ENCODE data around the gene SLC14A1.

Gene SLC14A1

DNA sequence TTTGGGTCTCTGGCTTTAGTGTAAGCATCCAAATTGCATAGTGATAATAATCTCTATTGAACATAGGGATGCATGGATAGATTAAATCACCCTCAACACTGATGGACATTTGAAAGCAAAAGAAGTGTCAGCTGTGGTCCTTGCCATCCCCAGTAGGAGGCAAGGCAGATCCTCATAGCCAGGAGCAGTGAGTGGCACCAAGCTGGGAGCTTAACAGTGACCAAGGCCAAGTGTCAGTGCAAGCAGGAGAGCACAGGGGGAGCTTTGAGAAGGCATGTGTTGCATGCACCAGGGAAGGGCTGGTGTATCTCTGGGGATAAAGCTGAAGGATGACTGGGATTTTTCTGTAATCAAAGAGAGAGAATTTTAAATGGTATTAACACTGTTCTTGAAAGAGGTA lies 14.7 kb downstream of the SLC14A1 start:
- no peaks in the 10 kb centered on the region for H3K9me2 ChIP-seq (replicated peaks; ENCODE audit: insufficient read depth, low read length)
- H4K20me1 ChIP-seq (ENCODE audit: insufficient read depth, low read length), result no peaks in the 10 kb centered on the region
- no peak overlapping the region for H3K9ac ChIP-seq (ENCODE audit: low read length)
- H3K36me3 ChIP-seq (replicated peaks; ENCODE audit: insufficient read depth, low read length), result no peaks in the 10 kb centered on the region
- DNase-seq, result no peak
- no peaks in the 10 kb centered on the region for H3K27me3 ChIP-seq (replicated peaks; ENCODE audit: insufficient read depth, low read length)
- TF ChIP-seq EZH2phosphoT487 (IDR thresholded peaks at IDR 0.05; ENCODE audit: low read length) (no peak), EZH2 (optimal IDR thresholded peaks at IDR 0.05; ENCODE audit: low read depth, low read length) (no peak), CTCF (IDR thresholded peaks at IDR 0.05; ENCODE audit: low read length) (no peak)
- H3K9me3 ChIP-seq (replicated peaks; ENCODE audit: insufficient read depth, low read length), result no peaks in the 10 kb centered on the region
- H3K27ac ChIP-seq (ENCODE audit: low read length), result no peak overlapping the region
- H3K4me2 ChIP-seq (ENCODE audit: low read depth, low read length), result no peak overlapping the region
- H3K79me2 ChIP-seq (ENCODE audit: low read length), result no peaks in the 10 kb centered on the region
- H3K4me3 ChIP-seq (ENCODE audit: low read length), result no peak overlapping the region
- H3K4me1 ChIP-seq (ENCODE audit: low read length), result no peaks in the 10 kb centered on the region
- no peak overlapping the region for H2AFZ ChIP-seq (ENCODE audit: low read length)
- no peaks in the 10 kb centered on the region for H3F3A ChIP-seq (ENCODE audit: insufficient read depth, low read length)

DNA sequence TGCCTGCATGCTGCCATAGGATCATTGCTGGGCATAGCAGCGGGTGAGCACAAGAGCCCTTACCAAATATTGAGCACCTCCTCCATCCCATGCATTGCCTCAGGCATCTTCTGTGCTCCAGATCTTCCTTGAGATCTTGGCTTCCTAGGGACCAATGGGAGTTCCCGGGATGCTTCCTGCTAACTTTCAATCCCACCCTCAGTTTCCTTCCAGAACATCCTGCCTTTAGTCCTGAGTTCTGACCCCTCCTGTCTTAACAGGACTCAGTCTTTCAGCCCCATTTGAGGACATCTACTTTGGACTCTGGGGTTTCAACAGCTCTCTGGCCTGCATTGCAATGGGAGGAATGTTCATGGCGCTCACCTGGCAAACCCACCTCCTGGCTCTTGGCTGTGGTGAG lies 15.3 kb downstream of the SLC14A1 start:
- Histone ChIP-seq H3K9ac (ENCODE audit: low read length) (no peak overlapping the region), H3K27me3 (replicated peaks; ENCODE audit: insufficient read depth, low read length) (no peaks in the 10 kb centered on the region), H3K4me2 (ENCODE audit: low read depth, low read length) (no peak overlapping the region)

DNA sequence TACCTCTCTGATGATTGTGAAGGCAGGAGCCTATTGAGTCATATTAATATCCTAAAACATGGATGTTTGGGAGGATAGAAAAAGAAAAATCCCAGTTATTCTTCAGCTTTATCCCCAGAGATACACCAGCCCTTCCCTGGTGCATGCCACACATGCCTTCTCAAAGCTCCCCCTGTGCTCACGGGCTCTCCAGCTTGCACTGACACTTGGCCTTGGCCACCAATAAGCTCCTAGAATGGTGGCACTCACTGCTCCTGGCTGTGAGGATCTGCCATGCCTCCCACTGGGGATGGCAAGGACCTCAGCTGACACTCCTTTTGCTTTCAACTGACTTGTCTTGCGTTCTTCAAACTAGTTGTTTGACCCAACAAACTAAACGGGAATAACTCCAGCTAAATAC lies 15.9 kb downstream of the SLC14A1 start:
- no peak overlapping the region for H2AFZ ChIP-seq (ENCODE audit: low read length)
- no peak for TF ChIP-seq CTCF (IDR thresholded peaks at IDR 0.05; ENCODE audit: low read length)
- no peak for TF ChIP-seq EZH2phosphoT487 (IDR thresholded peaks at IDR 0.05; ENCODE audit: low read length)
- TF ChIP-seq EZH2 (optimal IDR thresholded peaks at IDR 0.05; ENCODE audit: low read depth, low read length), result no peak
- H3F3A ChIP-seq (ENCODE audit: insufficient read depth, low read length), result no peaks in the 10 kb centered on the region
- no peaks in the 10 kb centered on the region for H3K36me3 ChIP-seq (replicated peaks; ENCODE audit: insufficient read depth, low read length)
- H3K4me2 ChIP-seq (ENCODE audit: low read depth, low read length), result no peak overlapping the region
- H3K9ac ChIP-seq (ENCODE audit: low read length), result no peak overlapping the region
- no peaks in the 10 kb centered on the region for H4K20me1 ChIP-seq (ENCODE audit: insufficient read depth, low read length)
- no peaks in the 10 kb centered on the region for H3K27me3 ChIP-seq (replicated peaks; ENCODE audit: insufficient read depth, low read length)
- H3K79me2 ChIP-seq (ENCODE audit: low read length), result no peaks in the 10 kb centered on the region
- DNase-seq, result no peak
- H3K9me2 ChIP-seq (replicated peaks; ENCODE audit: insufficient read depth, low read length), result no peaks in the 10 kb centered on the region
- no peaks in the 10 kb centered on the region for H3K4me1 ChIP-seq (ENCODE audit: low read length)
- no peaks in the 10 kb centered on the region for H3K9me3 ChIP-seq (replicated peaks; ENCODE audit: insufficient read depth, low read length)
- H3K27ac ChIP-seq (ENCODE audit: low read length), result no peak overlapping the region
- H3K4me3 ChIP-seq (ENCODE audit: low read length), result no peak overlapping the region

More for the DNA sequence above, 15.3 kb downstream of the SLC14A1 start:
- H2AFZ ChIP-seq (ENCODE audit: low read length), result no peak overlapping the region
- H3K9me2 ChIP-seq (replicated peaks; ENCODE audit: insufficient read depth, low read length), result no peaks in the 10 kb centered on the region
- H4K20me1 ChIP-seq (ENCODE audit: insufficient read depth, low read length), result no peaks in the 10 kb centered on the region
- TF ChIP-seq EZH2 (optimal IDR thresholded peaks at IDR 0.05; ENCODE audit: low read depth, low read length) (no peak), CTCF (IDR thresholded peaks at IDR 0.05; ENCODE audit: low read length) (no peak), EZH2phosphoT487 (IDR thresholded peaks at IDR 0.05; ENCODE audit: low read length) (no peak)
- no peaks in the 10 kb centered on the region for H3K9me3 ChIP-seq (replicated peaks; ENCODE audit: insufficient read depth, low read length)
- no peak overlapping the region for H3K4me3 ChIP-seq (ENCODE audit: low read length)
- no peaks in the 10 kb centered on the region for H3K79me2 ChIP-seq (ENCODE audit: low read length)
- H3K27ac ChIP-seq (ENCODE audit: low read length), result no peak overlapping the region
- H3K36me3 ChIP-seq (replicated peaks; ENCODE audit: insufficient read depth, low read length), result no peaks in the 10 kb centered on the region
- no peaks in the 10 kb centered on the region for H3F3A ChIP-seq (ENCODE audit: insufficient read depth, low read length)
- no peaks in the 10 kb centered on the region for H3K4me1 ChIP-seq (ENCODE audit: low read length)
- DNase-seq, result no peak
